DMS53 treated with DMSO at 0.1 percent for 48 hours (cell line): Measurements from ENCODE around the gene MAPK4.

Source experiments
- DNase-seq: peaks from one replicate; lab custom pipeline; 2025; ENCODE audit not compliant: unreplicated experiment; lab: John Stamatoyannopoulos, UW

The MAPK4 gene

DNA sequence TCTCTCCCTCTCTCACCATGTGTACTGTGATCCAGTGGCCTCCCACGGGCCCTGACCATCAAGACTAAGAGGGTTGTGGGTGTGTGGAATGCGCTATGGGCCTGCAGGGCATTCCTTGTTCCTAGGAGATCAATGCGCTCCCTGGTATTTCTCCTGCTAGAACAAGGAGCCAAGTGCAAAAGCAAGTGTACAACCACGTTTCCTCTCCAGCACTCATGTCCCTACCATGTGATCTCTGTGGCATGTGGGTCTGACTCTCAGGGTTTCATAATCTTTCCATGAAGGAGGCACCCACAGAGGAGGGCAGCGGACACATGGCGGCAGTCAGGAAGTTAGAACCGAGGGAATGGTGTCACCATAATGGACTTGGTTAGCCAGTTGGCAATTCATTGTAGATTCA, 91.4 kb downstream of the MAPK4 start:
- DNase-seq, result no peak

DNA sequence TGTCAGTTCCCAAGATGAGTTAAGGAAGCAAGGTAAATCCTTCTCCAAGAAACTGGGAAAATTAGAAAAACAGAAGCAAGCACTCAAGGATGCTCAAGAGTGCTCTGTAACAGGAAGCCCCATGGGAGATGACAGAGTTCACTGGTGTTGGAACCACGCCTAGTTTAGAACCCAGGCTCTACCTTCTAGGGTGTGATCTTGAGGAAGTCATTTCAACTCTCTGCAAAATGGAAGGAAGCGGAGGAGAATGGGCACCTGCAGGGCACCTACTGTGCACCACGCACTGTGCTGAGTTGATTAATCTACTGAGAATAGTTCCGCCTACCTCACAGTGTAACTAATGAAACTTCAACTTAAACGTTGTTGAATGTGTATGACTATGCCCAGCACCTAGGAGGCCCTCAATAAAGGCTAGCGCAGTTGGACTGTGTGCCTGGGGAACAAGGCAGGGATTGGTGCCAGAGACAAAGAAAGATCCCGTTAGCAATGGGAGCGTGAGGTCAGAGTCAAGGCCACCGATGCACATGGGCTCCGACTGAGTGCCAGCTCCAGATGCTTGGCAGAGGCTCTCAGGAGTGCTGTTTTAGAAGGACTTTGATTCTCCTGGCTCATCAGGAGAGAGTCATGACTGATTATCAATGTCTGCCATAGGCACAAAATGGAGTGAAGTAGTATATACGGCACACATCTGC, 93.7 kb downstream of the MAPK4 start:
- no peak for DNase-seq

DNA sequence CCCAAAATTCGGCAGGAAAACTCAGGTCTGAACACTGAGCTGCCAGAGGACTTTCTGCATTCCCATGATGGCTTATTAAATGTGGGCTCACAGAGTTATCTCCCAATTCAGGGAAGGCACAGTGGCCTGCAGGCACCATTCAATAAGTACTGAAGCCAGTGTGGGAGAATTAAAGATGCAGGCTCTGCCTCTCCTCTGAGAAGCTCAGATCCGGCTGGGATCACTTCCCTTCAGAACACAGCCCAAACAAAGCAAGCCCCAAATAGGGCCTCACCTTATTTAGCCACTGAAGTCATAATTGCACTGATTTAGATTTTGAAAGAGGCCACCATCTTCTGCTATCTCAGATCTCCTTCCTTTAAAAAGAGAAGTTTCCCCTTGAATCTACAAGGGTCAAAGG, 94.3 kb downstream of the MAPK4 start:
- no peak for DNase-seq

DNA sequence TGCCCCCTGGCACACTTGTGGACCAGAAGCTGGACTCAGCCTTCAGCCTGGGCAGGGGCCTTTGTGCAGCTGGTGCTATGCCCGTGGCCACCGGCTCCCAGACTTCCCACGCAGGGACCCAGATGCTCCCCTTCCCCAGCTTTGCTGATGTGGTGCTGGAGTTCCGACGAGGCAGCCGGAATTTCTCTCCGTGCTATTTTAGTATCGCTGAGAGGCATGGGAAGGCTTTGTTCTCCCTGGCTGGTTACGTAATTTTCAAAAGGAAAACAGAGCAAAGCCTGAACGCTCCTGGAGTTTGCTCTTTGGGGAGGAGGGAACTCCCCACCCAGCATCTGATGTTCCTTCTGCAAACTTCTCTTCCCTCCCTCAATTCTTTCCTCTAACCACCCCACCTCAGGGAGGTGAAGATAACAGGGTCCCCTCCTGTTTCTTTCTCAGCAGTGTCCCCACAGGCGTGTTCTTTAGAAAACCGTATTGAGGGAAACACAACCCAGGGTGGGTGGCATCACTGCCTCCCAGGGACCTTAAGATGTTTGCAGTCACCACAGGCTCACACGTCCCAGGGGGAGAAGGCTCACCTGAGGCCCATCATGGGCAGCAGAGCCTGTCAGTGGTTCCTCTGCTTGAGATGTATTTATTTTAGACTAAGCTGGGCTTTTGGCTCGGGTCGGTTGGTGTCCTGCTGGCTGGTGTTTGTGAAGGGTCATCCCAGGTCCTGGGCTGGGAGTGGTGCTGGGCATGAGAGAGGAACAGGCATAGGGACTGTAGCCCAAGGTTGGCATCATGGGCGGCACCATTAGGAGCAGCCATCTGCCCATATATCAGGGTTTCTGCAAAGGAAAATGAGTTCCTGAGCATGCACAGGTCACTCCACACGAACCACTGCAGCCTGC, 95.0 kb downstream of the MAPK4 start:
- no peak for DNase-seq

DNA sequence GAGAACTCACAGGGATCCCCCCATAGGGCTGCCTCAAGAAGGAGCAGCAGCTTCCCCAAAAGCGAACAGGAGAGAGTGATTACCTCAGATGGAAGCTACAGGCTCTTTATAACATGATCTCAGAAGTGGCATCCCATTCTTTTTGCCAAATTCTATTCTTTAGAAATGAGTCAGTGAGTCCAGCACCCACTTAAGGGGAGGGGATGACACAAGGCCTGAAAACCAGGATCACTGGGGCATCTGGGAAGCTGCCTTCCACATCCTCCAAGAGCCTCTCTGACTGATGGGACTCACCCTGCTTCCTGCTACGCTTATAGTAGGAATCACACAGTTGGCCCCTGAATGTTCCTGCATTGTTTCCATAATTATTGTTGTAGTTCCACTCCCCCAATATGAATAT, 96.5 kb downstream of the MAPK4 start:
- DNase-seq, result no peak

DNA sequence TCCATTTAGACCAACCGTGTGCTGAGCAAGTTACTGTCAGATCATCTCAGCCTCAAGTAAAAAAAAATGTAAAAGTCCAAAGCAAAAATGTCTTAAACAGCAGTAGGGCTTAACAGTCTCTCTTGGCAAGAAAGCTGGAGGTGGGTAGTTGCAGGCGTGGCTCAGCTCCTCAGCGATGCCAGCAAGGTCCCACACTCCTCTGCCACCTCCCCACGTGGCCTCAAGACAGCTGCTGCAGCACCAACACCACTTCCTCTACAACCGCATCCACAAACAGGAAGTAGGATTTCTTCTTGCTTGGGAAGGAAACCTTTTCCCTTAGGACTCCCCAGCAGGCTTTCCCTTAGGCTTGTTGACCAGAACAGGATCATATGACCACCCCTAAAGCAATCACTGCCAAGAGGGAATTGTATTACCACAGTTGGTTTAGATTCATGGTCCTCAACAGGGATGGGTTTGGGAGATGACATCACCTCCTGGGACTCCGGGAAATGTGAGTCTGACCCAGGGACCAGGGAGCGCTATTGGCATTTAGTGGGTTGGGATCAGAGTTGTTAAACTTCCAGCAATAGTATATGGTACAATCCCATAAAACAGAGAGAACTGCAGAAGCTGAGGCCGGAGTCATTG, 97.1 kb downstream of the MAPK4 start:
- no peak for DNase-seq

DNA sequence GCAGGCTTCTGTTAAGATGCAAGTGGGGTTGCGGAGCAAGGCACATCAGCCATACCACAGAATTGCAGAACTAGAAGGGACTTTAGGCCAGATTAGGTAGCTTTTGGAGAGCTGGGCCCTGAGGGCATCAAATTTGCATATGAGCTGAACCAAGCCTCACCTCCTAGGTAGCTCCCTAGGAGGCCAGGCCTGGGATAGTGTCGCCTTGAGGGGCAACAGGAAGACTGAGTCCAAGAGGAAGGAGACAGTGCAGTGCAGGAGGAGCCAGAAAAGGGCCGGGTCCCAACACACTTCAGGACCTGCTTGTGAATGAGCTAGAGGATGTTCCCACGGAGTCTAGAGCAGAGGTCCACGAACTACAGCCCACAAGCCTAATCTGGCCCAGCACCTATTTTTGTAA, 98.7 kb downstream of the MAPK4 start:
- DNase-seq, result no peak

DNA sequence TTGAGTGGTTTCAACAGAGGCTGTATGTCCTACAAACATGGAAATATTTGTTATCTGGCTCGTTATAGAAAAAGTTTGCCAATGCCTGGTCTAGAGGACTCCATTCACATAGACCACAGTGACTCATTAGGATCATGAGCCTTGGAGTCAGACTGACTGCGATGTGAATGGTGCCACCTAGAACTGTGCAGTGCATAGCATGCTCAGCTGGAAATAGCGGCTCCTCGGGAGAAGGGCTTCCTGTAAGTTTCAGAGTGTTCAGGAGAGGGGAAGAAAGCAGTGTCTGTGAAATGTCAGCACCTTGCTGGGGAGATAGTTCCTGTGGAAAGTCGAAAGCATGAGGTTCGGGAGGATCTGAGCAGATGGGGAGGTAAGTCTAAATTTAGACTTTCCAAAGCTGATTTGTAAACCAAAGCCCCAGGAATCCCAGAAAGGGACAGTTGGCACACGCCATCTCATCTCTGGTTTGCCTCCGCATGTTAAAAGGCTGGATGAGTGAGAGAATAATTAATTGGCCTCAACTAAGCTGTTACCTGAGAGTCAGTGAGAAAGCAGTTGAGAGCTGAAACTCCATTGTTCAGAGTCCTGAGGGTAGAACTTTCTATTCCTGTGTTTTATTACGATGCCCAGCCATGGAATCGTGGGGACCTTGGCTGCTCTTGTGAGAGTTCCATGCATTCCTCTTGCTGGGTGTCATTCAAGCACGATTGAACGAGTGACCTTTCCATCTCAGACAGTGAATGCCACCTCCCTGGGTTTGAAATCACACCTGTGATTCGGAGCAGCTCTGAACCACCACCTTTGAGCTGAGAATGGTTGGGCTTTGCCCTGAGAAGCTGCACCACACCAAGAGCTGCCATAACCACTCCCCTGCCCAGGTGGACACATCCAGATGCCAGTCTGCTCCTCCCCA, 99.5 kb downstream of the MAPK4 start:
- no peak for DNase-seq

DNA sequence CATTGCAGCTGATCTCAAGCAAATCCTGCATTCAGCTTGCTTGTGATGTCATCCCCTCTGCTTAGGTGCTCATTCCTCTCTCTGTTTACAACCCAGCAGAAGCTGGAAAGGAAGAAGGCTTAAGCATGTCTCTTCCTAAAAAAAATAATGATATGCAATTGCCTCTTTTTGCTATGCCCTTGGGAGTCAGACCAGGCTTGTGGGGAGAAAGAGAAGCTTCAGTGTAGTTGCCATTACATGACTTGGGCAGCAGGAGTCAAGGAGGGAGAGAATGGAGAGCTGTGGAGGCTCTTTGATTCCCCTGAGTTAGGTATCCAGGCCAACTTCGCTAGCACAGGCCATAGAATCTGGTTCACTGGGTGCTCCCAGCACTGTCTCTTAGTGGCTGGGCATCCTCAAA, 101.1 kb downstream of the MAPK4 start:
- DNase-seq, result no peak

DNA sequence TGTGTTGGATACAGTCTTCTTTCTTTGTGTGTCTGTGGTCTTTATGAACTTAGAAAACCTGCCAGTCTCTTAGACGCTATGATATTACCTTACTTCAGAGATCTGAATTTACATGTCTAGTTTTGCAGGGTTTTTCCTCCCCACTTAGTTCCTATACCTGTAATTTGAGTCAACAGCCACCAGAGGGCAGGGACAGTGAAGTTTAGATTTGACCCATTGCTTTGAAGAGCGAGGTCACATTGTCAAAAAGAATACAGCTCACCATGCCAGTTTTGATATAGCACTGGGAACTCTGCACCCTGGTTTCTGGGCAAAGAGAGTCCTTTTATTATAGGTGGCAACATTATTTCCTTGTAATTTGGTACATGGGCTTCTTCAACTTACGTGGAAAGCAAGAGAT, 102.3 kb downstream of the MAPK4 start:
- peak; percentile 39 for DNase-seq

DNA sequence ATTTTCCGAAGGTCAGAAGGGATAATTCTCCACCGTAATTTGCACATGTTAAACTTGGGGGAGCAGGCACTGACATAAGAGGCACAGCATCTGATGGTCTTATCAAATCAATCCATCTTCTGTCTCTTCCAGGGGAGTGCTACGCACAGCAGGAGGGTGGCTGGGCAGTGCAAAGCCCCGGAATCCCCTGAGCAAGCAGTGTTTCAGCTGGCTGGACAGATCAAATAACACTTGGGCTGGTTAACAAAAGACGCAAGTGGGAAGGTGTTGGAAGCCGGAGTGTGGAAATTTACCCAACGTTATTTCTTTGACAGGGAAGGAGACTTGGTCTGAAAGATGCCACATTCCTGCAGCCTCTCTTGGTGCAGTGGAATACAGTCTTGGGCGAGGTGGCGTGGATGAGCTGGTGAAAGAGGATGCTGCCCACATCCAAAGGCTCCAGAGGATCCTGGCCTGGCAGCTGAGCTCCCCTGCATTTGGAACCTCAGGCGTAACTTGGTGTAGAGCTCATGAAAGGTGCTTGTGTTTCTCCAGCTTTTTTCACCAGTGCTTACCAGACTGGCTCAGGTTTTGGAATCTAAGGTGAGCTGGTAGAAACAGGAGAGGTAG, 103.0 kb downstream of the MAPK4 start:
- DNase-seq, result no peak

DNA sequence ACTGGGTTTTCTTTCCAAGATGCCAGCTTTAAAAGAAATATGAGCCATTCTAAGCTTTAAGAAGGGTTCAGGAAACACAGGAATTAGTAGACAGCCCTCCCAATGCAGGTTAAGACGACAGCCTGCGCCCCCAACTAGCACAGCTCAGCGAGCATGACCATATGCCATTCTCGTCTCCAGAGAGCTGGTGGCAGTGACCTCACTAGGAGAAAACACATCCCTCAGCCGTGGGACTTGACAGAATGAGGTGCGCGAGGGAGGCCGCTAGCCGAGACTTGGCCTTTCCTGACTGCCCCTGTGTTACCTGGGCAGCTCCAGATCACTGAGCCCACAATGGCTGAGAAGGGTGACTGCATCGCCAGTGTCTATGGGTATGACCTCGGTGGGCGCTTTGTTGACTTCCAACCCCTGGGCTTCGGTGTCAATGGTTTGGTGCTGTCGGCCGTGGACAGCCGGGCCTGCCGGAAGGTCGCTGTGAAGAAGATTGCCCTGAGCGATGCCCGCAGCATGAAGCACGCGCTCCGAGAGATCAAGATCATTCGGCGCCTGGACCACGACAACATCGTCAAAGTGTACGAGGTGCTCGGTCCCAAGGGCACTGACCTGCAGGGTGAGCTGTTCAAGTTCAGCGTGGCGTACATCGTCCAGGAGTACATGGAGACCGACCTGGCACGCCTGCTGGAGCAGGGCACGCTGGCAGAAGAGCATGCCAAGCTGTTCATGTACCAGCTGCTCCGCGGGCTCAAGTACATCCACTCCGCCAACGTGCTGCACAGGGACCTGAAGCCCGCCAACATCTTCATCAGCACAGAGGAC, 103.9 kb downstream of the MAPK4 start:
- DNase-seq, result no peak

DNA sequence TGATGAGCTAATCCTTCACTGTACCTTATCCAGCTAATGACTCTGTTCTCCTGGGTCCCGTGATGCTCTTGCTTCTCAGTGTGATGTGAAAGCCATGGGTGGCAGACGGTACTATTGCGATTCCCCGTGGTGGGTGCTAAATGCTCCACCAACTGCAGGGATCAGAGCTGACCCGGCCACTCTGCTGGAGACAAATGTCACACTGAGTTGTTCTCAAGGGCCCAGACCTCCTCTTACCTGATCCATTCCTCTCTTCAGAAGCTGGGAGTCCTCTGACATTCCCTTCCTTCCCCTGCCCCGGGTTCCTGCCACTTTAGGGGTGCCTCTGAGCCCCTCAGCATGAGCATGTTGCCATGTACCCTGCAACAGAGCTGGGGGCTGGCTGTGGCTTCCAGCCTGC, 105.1 kb downstream of the MAPK4 start:
- DNase-seq, result no peak

DNA sequence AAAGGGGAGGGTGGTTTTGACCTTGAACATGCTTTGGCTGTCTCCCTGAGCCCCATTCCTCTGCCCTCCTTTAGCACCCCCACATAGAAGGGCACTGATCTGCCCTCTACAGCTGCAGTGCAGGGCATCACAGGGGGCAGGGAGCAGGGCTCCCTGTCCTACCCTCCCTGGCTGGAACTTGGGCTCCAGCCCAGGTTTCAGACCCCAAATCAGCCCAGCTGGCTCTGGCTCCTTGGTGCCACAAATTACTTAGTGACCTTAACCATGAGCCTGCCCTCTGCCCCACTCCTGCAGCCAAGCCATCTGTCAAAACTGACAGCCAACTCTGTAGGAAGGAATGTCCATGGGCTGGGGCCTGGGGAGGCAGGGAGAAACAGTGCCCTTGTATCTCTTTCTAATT, 105.6 kb downstream of the MAPK4 start:
- no peak for DNase-seq

DNA sequence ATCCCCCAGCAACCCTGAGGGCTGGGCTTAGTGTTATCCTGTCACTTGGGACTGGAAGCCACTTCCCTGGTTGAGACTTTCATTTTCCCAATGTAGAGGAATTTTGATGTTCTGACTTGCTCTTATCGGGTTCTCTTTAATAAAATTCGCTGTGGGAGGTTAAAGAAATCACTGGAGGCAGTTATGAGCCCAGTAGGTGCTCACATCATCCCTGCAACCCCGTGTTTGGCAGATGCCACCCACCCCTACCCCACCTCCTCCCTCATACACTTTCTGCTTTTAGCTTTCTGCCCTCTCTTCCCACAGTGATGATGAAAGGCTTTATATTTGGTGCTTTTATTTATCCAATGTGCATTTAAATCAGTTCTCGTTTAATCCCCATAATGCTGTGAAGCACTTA, 106.6 kb downstream of the MAPK4 start:
- no peak for DNase-seq

DNA sequence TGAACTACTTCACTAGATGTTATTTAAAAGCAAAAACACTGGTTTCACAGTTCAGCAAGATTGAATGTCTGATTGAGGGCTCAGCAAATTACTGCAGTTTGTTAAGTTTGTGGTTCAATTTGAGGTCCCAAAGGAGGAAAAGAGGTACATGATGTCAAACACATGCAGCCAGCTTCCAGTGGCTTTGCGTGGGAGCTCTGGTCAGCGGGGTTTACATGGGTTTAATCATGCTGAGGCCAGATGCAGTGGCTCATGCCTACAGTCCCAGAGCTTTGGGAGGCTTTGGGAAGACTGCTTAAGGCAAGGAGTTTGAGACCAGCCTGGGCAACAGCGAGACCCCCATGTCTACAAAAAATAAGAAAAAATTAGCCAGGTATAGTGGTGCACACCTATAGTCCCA, 111.5 kb downstream of the MAPK4 start:
- DNase-seq, result no peak

DNA sequence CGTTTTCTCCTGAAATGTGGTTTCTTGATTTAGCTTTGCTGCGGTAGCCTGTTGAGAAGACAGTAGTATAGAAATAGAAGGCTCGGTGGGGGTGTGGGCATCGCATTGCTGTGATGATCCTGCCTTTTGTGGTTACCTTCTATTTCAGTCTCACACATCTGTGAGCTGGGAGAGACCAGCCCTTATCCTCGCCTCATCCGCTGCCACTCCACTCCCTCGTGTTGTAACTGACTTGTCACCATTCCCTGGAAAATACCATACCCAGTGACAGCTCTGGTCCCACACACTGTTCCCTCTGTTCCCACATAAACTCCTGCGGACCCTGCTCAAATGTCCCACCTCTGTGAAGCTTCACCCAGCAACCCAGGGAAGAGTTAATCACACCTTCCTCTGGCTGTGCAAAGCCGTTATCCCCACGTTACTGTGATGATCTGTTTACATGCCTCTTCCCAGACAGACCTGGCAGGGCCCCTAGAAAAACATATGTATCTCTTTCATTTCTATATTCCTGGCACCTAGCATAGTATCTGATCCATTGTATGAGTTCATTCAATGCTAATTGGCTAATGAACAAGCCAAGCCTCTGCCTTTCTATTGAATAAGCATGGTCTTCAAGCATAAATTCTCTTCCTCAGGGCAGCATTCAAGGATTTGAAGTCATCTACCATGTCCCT, 114.6 kb downstream of the MAPK4 start:
- no peak for DNase-seq

DNA sequence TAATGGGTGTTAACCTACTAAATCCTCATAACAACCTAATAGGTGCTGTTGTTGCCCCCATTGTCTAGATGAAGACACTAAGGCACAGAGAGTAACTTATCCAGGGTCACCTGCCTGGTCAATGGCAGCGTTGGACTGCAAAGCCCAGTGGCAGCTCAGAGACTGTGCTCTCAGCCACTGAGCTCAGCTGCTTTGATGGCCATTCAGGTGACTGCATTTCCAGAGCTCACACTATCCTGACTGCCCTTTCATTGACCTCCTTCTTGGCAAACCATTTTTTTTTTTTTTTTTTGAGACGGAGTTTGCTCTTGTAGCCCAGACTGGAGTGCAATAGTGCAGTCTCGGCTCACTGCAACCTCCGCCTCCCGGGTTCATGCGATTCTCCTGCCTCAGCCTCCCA, 115.2 kb downstream of the MAPK4 start:
- DNase-seq, result no peak

DNA sequence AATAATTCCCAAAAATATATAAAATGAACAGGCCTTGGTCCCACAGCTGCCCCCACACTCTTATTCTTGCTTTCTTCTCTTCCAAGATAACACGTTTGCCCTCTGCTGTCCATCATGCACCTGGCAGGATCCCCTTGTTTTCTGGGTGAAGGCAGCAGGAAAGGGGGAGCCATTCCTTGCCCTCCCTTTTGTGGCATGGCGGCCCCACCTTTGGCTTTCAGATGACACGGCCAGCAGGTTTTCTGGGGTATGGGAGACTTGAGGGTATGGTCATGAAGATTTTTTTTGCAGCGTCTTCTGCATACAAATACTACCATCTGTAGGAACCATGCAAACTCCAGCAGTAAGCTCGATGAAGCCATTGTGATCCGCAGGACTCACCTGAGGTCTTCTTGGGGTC, 118.8 kb downstream of the MAPK4 start:
- no peak for DNase-seq
